Right lobe of liver (tissue), 6 donors: ENCODE data around the gene FCMR. TPM values are rescaled to one million over a fixed set of nuclear protein-coding genes. Genes with fewer than 3 reads are reported as not detected.

Experiments
- ATAC-seq, 4 donors: fragments of 200-7000 bp; cut with Tn5 transposase; one replicate each; pipeline ENCODE4 v1.9.1; 2020; ENCODE audit warnings: mild to moderate bottlenecking in 4 of 4, moderate library complexity in 4 of 4
- DNase-seq, 3 donors: peaks; one replicate each; pipeline ENCODE4 v3.0.0-alpha.2; 2020
- H3K27ac ChIP-seq, 3 donors: fragments of 200-600 bp; one replicate each; pipeline ENCODE4 v1.8.0; 2022
- H3K27me3 ChIP-seq, 2 donors: fragments of 200-600 bp; one replicate each; pipeline ENCODE4 v1.8.0; 2022
- H3K36me3 ChIP-seq, 4 donors: fragments of 200-600 bp; sonication (generic) in 1 of 4; one replicate each; pipeline versions ENCODE4 v1.5.1 to v1.8.0; 2017 to 2022; ENCODE audit warnings: control low read depth in 1 of 4
- H3K4me1 ChIP-seq, 4 donors: fragments of 200-600 bp; sonication (generic) in 1 of 4; one replicate each; pipeline versions ENCODE4 v1.5.1 to v1.8.0; 2017 to 2022; ENCODE audit warnings: control low read depth in 1 of 4
- H3K4me3 ChIP-seq, 3 donors: fragments of 200-600 bp; one replicate each; pipeline ENCODE4 v1.8.0; 2022
- H3K9me3 ChIP-seq, 4 donors: fragments of 200-600 bp; sonication (generic) in 1 of 4; one replicate each; pipeline versions ENCODE4 v1.5.1 to v1.8.0; 2017 to 2022; ENCODE audit warnings: control low read depth in 1 of 4
- POLR2A ChIP-seq: fragments of 450-650 bp; IDR thresholded peaks from one replicate; pipeline ENCODE4 v1.6.1; 2017; ENCODE audit warnings: antibody characterized with exemption, mild to moderate bottlenecking
- WGBS: methylation state at CpG from one replicate; pipeline ENCODE4 v1.1.6; 2018; ENCODE audit warnings: low coverage, low lambda C conversion rate; ENCODE audit not compliant: insufficient coverage; ENCODE audit errors: missing lambda C conversion rate; 5-methylcytosine and 5-hydroxymethylcytosine counted together
- intact Hi-C, 2 donors: fragments of 100-400 bp; cut with DNase I; formaldehyde crosslinking; loops; one replicate each; pipeline versions ENCODE4 v1.11.2 to v1.14.1; 2022
- total RNA-seq, 6 experiments: library from RNA; depleted of rRNA in 2 of 6; stranded (reverse); fragments of >200 nt in 2 of 6; fragmentation: NEBNext Ultra II Directional in 3 of 6; extraction: Animal tissue kit (Norgen Biotek cat#: 25700) in 3 of 6; gene quantifications; one replicate each; pipeline versions ENCODE4 v1.1.0 to v1.2.4, GENCODE V29; 2016 to 2023
- TF ChIP-seq, protein P1 (sequence below), 4 donors: fragments of 200-600 bp in 3 of 4; fragments of 450-650 bp in 1 of 4; IDR thresholded peaks; one replicate each; pipeline versions ENCODE4 v1.5.1 to v1.8.0; 2016 to 2022; ENCODE audit warnings: antibody characterized with exemption in 4 of 4, mild to moderate bottlenecking in 2 of 4
- donor health status: DM: no; HTN: yes; CAD: no.
- donor health status: DM: no; HTN: no; CAD: no.
- donor health status: DM: no; HTN: no; CAD: no.
- donor health status: DM: no; HTN: yes; CAD: no.
- donor health status: DM: no; HTN: yes; CAD: no.

Gene FCMR
- total RNA-seq, 6 experiments from 2014 or later = 0.80 to 3.2 (median 1.4) TPM

DNA sequence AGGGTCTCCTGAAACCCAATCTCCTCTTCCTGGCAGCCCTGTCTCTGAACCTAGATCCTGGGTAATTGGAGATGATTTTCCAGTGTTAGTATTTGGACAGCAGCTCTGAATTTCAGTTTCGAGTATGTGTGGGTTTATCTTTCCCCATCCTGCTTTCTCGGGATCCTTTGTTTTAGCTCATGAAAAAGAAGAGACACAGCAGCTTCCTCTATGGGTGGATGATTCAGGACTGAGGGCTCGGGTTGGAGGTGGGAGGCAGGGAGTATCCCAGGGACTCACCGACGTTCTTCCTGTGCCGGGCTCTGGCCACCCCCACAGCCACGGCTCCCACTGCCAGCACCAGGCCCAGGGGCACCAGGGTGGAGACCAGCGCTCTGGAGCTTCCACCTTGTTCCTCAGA, 10.4 kb upstream of the FCMR start:
- WGBS = 32% methylated on average over 7 of the region's 8 CpGs
- TF ChIP-seq, protein P1, sequence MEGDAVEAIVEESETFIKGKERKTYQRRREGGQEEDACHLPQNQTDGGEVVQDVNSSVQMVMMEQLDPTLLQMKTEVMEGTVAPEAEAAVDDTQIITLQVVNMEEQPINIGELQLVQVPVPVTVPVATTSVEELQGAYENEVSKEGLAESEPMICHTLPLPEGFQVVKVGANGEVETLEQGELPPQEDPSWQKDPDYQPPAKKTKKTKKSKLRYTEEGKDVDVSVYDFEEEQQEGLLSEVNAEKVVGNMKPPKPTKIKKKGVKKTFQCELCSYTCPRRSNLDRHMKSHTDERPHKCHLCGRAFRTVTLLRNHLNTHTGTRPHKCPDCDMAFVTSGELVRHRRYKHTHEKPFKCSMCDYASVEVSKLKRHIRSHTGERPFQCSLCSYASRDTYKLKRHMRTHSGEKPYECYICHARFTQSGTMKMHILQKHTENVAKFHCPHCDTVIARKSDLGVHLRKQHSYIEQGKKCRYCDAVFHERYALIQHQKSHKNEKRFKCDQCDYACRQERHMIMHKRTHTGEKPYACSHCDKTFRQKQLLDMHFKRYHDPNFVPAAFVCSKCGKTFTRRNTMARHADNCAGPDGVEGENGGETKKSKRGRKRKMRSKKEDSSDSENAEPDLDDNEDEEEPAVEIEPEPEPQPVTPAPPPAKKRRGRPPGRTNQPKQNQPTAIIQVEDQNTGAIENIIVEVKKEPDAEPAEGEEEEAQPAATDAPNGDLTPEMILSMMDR (IDR thresholded peaks at IDR 0.05) = no peak
- TF ChIP-seq POLR2A = no peak
- DNase-seq (no peak), ATAC-seq (no peak)
- no peaks in the 10 kb centered on the region for H3K9me3 ChIP-seq
- intact Hi-C loops = no loop called here
- H3K4me1 ChIP-seq = no peaks in the 10 kb centered on the region
- no peaks in the 10 kb centered on the region for H3K27me3 ChIP-seq
- no peak overlapping the region for H3K27ac ChIP-seq
- H3K4me3 ChIP-seq = no peak overlapping the region
- H3K36me3 ChIP-seq = no peaks in the 10 kb centered on the region

DNA sequence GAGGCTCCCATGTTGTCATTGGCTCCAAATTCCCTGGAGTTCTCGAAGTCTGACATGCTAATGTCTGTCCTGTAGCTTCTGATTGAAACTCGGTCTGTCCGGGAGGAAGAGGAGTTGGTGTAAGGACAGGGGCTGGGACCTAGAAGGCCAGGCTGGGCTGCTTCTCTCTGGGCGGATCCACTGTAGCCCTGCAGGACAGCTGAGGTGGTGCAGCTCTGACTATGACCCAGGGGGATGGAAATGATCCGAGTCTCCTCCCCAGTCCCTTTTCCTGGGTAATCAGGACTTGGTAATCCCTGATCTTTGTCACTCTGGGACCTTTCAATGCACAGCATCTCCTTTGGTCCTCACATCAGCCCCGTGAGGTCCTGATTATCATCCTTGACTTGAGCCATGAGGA, 10.0 kb upstream of the FCMR start:
- Histone ChIP-seq H3K4me1 (peaks cover 0 to under 1% (median 0%) of the 10 kb centered on the region in 4 donors), H3K4me3 (no peak overlapping the region), H3K9me3 (no peaks in the 10 kb centered on the region), H3K27me3 (no peaks in the 10 kb centered on the region), H3K27ac (no peak overlapping the region), H3K36me3 (no peaks in the 10 kb centered on the region)
- DNase-seq = no peak
- WGBS = 80% methylated on average over 1 of the region's 6 CpGs
- no peak for ATAC-seq
- intact Hi-C loops = no loop called here
- no peak for TF ChIP-seq POLR2A
- TF ChIP-seq, protein P1 (IDR thresholded peaks at IDR 0.05) = no peak

DNA sequence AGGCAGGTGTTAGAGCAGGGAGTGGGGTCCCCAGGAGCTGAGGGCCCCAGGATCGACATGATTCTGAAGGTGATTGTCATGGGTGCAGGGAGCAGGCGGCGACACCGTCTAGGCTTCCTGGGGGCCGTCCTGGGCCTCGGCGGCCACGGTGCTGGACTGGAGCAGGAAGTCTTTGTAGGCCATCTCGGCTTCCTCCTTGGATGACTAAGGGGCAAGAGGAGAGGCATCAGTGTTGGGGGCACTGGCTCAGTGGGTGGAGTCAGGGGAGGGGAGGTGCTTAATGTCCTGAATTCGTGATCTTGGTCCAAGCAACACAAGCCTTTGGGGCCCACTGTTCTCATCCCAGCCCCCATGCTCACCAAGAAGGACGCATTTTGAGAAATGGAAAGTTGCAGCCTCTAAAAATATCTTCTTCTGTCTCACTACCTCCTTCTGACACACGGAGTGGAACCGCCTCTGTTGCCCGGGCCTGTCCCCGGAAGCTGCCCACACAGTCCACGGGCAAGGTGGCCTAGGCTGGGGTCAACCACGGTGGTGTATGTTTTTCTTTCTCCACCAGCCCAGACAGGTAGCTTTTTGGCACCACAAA, 8.6 kb upstream of the FCMR start:
- Histone ChIP-seq H3K27me3 (no peaks in the 10 kb centered on the region), H3K9me3 (no peaks in the 10 kb centered on the region), H3K4me3 (no peak overlapping the region), H3K4me1 (peaks cover 0 to 10% (median 0%) of the 10 kb centered on the region in 4 donors), H3K36me3 (no peaks in the 10 kb centered on the region), H3K27ac (no peak overlapping the region)
- 64% methylated on average over 16 of the region's 17 CpGs for WGBS
- no peak for DNase-seq
- peak; percentile 20 to 28 (median 24) for ATAC-seq
- intact Hi-C loops = no loop called here
- TF ChIP-seq POLR2A = no peak
- TF ChIP-seq, protein P1 (IDR thresholded peaks at IDR 0.05) = no peak

DNA sequence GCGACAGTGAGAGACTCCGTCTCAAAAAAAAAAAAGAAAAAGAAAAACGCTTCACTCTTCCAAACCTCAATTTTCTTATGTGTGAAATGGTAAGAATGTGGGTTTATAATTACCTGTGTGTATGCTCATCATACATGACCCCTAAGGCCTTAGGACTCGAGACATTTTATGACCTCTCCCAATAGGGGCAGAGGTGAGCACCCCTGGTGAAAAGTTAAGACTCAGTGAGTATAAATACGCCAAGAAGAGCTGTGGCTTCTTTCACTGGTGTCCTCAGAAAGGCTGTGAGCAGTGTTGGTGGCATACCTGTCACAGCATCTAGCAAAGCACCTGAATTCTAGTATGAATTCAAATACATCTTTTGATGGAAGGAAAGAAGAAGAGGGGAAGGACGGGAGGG, 7.8 kb upstream of the FCMR start:
- no peak for TF ChIP-seq POLR2A
- TF ChIP-seq, protein P1 (IDR thresholded peaks at IDR 0.05) = no peak
- Histone ChIP-seq H3K27me3 (no peaks in the 10 kb centered on the region), H3K36me3 (no peaks in the 10 kb centered on the region), H3K27ac (no peak overlapping the region), H3K4me3 (no peak overlapping the region), H3K4me1 (peaks cover 0 to 12% (median 0%) of the 10 kb centered on the region in 4 donors), H3K9me3 (no peaks in the 10 kb centered on the region)
- WGBS = 75% methylated on average over 6 of the region's 6 CpGs
- ATAC-seq (no peak), DNase-seq (no peak)
- intact Hi-C loops = no loop called here

DNA sequence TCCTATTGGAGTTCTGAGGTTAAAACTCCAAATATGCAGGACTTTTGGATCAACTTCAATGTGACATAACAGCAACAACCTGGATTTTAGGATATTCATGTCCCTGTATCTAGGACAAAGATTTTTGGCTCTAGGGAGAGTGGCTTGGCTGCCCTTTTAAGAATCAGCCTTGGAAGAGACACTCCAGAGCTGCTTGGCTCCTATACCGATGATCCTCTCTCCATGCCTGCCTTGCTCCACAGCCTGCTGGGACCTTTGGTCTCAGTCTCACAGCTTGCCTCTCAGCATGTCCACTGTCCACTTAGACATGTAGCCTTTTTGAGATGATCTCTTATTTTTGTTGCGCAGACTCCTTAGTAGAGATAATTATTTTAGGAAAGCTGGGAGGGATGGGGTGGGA, 4.5 kb upstream of the FCMR start:
- TF ChIP-seq, protein P1 (IDR thresholded peaks at IDR 0.05) = no peak
- TF ChIP-seq POLR2A = no peak
- Histone ChIP-seq H3K9me3 (no peaks in the 10 kb centered on the region), H3K4me3 (no peak overlapping the region), H3K36me3 (no peaks in the 10 kb centered on the region), H3K27me3 (no peaks in the 10 kb centered on the region), H3K4me1 (peaks cover 0 to 18% (median 0%) of the 10 kb centered on the region in 4 donors), H3K27ac (no peak overlapping the region)
- 50% methylated on average over 2 of the region's 2 CpGs for WGBS
- ATAC-seq (peak in 1 of 4 donors; percentile 34), DNase-seq (peak in 1 of 3 donors; percentile 60)
- intact Hi-C loops = no loop called here
